ENCODE results near the gene HS6ST3. TPM values are rescaled to one million over a fixed set of nuclear protein-coding genes. Genes with fewer than 3 reads are reported as not detected.

The HS6ST3 gene
- total RNA-seq, 1 donor from 2014 or later: 1.3 TPM

DNA sequence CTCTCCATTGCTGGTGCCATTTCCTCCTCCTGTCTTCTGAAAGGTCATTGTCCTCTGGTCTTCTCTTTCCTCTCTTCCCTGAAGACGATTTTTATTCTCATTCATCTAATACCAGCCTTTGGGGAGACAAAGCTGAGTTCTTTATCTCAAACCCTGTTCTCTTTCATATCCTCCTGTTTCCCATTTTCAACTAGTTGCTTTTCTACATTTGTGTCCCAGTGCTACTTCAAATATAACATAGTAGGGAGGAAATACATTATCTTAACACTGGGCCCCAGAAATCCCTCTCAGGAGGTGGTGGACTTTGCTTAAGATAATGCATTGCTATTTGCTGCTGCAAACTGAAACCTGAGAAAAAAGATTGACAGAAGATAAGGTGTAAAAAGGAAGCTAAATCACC lies 159.1 kb downstream of the HS6ST3 start:
- H3K36me3 Mint-ChIP-seq (ENCODE audit: unreplicated experiment): no peaks in the 10 kb centered on the region
- no peak overlapping the region for H3K4me3 Mint-ChIP-seq (ENCODE audit: unreplicated experiment)
- H3K27me3 Mint-ChIP-seq (ENCODE audit: unreplicated experiment): no peaks in the 10 kb centered on the region
- H3K27ac Mint-ChIP-seq (ENCODE audit: unreplicated experiment): no peak overlapping the region
- H3K9me3 Mint-ChIP-seq (ENCODE audit: unreplicated experiment): peaks cover 2% of the 10 kb centered on the region
- H3K4me1 Mint-ChIP-seq (ENCODE audit: low read depth, unreplicated experiment): peaks cover 4% of the 10 kb centered on the region
- TF ChIP-seq, protein P1, sequence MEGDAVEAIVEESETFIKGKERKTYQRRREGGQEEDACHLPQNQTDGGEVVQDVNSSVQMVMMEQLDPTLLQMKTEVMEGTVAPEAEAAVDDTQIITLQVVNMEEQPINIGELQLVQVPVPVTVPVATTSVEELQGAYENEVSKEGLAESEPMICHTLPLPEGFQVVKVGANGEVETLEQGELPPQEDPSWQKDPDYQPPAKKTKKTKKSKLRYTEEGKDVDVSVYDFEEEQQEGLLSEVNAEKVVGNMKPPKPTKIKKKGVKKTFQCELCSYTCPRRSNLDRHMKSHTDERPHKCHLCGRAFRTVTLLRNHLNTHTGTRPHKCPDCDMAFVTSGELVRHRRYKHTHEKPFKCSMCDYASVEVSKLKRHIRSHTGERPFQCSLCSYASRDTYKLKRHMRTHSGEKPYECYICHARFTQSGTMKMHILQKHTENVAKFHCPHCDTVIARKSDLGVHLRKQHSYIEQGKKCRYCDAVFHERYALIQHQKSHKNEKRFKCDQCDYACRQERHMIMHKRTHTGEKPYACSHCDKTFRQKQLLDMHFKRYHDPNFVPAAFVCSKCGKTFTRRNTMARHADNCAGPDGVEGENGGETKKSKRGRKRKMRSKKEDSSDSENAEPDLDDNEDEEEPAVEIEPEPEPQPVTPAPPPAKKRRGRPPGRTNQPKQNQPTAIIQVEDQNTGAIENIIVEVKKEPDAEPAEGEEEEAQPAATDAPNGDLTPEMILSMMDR (IDR thresholded peaks at IDR 0.05; ENCODE audit: partially characterized antibody, unreplicated experiment): no peak
- DNase-seq: no peak

DNA sequence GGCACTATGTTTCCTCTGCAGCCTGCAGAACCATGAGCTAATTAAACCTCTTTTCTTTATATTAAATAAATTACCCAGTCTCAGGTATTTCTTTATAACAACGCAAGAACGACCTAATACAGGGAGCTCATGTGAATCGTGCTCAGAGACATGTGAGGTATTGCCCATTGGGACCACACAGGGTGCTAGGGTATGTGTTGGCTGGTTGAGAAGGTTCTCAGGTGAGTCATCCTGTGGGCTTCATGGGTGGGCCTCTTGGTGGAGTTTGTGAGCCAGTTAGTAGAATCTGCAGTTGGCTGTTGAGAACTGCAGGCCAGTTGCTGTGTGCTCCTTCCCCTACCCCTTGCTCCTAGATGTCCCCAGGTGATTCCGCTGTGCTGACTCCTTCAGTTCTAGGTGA lies 163.0 kb downstream of the HS6ST3 start:
- peaks cover 1% of the 10 kb centered on the region for H3K27me3 Mint-ChIP-seq (ENCODE audit: unreplicated experiment)
- H3K36me3 Mint-ChIP-seq (ENCODE audit: unreplicated experiment): no peaks in the 10 kb centered on the region
- H3K9me3 Mint-ChIP-seq (ENCODE audit: unreplicated experiment): peaks cover 2% of the 10 kb centered on the region
- TF ChIP-seq, protein P1 (IDR thresholded peaks at IDR 0.05; ENCODE audit: partially characterized antibody, unreplicated experiment): no peak
- H3K4me3 Mint-ChIP-seq (ENCODE audit: unreplicated experiment): no peak overlapping the region
- DNase-seq: no peak
- H3K27ac Mint-ChIP-seq (ENCODE audit: unreplicated experiment): no peak overlapping the region
- peaks cover 4% of the 10 kb centered on the region for H3K4me1 Mint-ChIP-seq (ENCODE audit: low read depth, unreplicated experiment)

DNA sequence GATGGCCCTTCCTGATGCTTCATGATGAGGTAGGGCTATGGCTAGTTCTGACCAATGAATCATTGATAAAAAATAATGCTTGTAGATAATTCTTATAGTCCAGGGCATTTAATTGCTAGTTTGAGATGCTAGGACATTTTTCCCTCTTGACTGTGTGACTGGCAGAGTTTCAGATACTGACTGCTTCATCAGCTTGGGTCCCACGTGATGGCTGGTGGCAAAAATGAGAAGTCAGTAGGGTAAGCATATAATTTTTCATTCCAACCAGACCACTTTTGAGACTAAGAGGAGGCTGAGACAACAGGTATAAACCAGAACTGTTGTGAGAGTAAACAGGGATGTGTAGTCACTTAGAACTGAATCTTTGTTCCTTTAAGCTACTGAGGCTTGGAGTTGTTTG lies 183.3 kb downstream of the HS6ST3 start:
- Mint-ChIP-seq H3K4me3 (ENCODE audit: unreplicated experiment) (no peak overlapping the region), H3K9me3 (ENCODE audit: unreplicated experiment) (peaks cover 1% of the 10 kb centered on the region), H3K36me3 (ENCODE audit: unreplicated experiment) (no peaks in the 10 kb centered on the region), H3K27me3 (ENCODE audit: unreplicated experiment) (no peaks in the 10 kb centered on the region), H3K4me1 (ENCODE audit: low read depth, unreplicated experiment) (no peaks in the 10 kb centered on the region), H3K27ac (ENCODE audit: unreplicated experiment) (no peak overlapping the region)
- DNase-seq: no peak
- TF ChIP-seq, protein P1 (IDR thresholded peaks at IDR 0.05; ENCODE audit: partially characterized antibody, unreplicated experiment): no peak

DNA sequence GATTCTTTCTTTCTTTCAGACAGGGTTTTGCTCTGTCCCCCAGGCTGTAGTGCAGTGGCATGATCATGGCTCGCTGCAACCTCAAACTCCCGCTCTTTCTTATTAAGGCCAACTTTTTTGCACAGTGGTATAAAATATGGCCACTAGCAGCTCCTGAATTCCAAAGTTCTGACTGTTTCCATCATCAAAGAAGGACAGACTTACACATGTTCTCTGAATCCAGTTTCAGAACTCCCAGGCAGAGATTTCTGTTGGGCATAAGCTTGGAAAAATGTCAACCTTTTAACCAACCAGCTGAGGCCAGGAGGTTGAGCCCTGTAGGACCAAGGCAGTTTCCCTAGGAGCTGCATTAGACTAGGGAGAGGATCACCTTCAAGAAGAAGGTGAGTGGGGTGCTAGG lies 184.1 kb downstream of the HS6ST3 start:
- Mint-ChIP-seq H3K9me3 (ENCODE audit: unreplicated experiment) (no peaks in the 10 kb centered on the region), H3K4me3 (ENCODE audit: unreplicated experiment) (no peak overlapping the region), H3K27ac (ENCODE audit: unreplicated experiment) (no peak overlapping the region), H3K36me3 (ENCODE audit: unreplicated experiment) (no peaks in the 10 kb centered on the region), H3K4me1 (ENCODE audit: low read depth, unreplicated experiment) (no peaks in the 10 kb centered on the region), H3K27me3 (ENCODE audit: unreplicated experiment) (no peaks in the 10 kb centered on the region)
- TF ChIP-seq, protein P1 (IDR thresholded peaks at IDR 0.05; ENCODE audit: partially characterized antibody, unreplicated experiment): no peak
- no peak for DNase-seq

DNA sequence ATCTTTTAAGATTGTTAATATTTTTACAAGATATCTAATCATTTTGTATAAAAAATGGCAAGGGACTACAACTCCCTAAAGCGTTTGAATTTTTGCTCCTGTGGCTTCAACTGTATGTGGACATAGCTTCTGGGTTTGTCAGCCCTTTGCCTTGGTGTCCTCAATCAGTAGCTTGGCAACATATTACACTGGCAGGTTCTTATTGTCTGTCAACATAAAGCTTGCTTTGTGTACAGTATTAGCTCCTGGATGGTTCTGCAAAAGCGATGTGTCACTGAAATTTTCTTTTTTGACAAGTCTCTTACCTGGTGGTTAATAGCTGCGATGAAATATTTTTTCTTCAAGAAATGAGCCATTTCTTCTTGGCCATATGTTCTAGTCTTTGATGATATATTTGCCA lies 190.0 kb downstream of the HS6ST3 start:
- no peak overlapping the region for H3K4me3 Mint-ChIP-seq (ENCODE audit: unreplicated experiment)
- no peaks in the 10 kb centered on the region for H3K4me1 Mint-ChIP-seq (ENCODE audit: low read depth, unreplicated experiment)
- H3K36me3 Mint-ChIP-seq (ENCODE audit: unreplicated experiment): no peaks in the 10 kb centered on the region
- TF ChIP-seq, protein P1 (IDR thresholded peaks at IDR 0.05; ENCODE audit: partially characterized antibody, unreplicated experiment): no peak
- no peak overlapping the region for H3K27ac Mint-ChIP-seq (ENCODE audit: unreplicated experiment)
- peaks cover 2% of the 10 kb centered on the region for H3K27me3 Mint-ChIP-seq (ENCODE audit: unreplicated experiment)
- DNase-seq: no peak
- no peaks in the 10 kb centered on the region for H3K9me3 Mint-ChIP-seq (ENCODE audit: unreplicated experiment)
